HFFc6 (cell line): Measurements from ENCODE around the gene RAD9A. TPM values are rescaled to one million over a fixed set of nuclear protein-coding genes. Genes with fewer than 3 reads are reported as not detected.
A peak's percentile ranks its signal among the peaks of the same experiment; 100 is the strongest.
"Not testable (repeated sequence)": the region's sequence is repeated elsewhere in the genome, so short reads cannot be mapped to it uniquely, and the experiment has no call there.

ENCODE experiments used
- DNase-seq: peaks from one replicate; pipeline ENCODE4 v3.0.0-alpha.2; 2018
- H3K27ac Mint-ChIP-seq: 2 replicates; pipeline ENCODE4 v1.8.0; 2020; ENCODE audit warnings: mild to moderate bottlenecking, mixed read lengths
- H3K27me3 Mint-ChIP-seq: 2 replicates; pipeline ENCODE4 v1.8.0; 2021; ENCODE audit warnings: mild to moderate bottlenecking, moderate library complexity, mixed read lengths; ENCODE audit not compliant: insufficient read depth
- H3K36me3 Mint-ChIP-seq: 2 replicates; pipeline ENCODE4 v1.8.0; 2021; ENCODE audit warnings: low read depth, mixed read lengths
- H3K4me1 Mint-ChIP-seq: 2 replicates; pipeline ENCODE4 v1.8.0; 2020; ENCODE audit warnings: low read depth, mixed read lengths
- H3K4me3 Mint-ChIP-seq: 2 replicates; pipeline ENCODE4 v1.8.0; 2020; ENCODE audit warnings: mild to moderate bottlenecking, moderate library complexity, mixed read lengths
- H3K9me3 Mint-ChIP-seq: 2 replicates; pipeline ENCODE4 v1.8.0; 2020; ENCODE audit warnings: mild to moderate bottlenecking, mixed read lengths
- total RNA-seq, 6 experiments: library from RNA; stranded (reverse); fragmentation: NEBNext Ultra II Directional; extraction: Animal tissue kit (Norgen Biotek cat#: 25700); gene quantifications; 2 replicates in 1 of 6; 3 replicates in 5 of 6; pipeline ENCODE4 v1.2.3, GENCODE V29; 2021
- TF ChIP-seq, protein P1 (sequence below): fragments of 200-600 bp; sonication (generic); IDR thresholded peaks from 2 replicates; pipeline ENCODE4 v1.5.0; 2021; ENCODE audit warnings: antibody characterized with exemption, mild to moderate bottlenecking

Gene RAD9A
- total RNA-seq, 6 experiments from 2014 or later = 7.6 to 10.3 (median 8.8) TPM

DNA sequence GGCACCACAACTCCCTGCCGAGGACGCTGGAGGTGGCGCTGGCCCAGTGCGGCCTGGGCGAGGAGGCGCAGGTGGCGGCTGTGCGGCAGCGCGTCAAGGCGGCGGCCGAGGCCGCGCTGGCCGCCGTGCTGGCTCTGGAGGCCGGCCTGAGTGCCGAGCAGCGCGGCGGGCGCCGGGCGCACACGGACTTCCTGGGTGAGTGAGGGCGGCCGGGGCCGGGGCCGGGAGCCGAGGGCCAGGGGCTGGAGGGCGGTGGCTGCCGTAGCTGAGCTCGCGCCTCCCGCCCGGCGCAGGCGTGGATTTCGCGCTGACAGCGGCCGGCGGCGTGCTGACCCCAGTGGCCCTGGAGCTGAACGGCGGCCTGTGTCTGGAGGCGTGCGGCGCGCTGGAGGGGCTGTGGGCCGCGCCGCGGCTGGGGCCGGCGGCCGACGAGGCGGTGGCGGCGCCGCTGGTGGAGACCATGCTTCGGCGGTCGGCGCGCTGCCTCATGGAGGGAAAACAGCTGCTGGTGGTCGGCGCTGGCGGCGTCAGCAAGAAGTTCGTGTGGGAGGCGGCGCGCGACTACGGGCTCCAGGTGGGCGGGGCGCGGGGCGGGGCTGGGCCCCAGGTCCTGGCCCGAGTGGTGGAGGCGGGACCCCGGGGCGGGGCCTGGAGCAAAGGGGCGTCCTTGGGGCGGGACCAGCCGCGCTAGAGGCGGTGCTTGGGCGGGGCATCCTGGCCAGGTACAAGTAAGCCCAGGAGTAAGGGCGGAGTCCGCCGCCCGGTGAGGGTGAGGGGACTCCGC is 29.1 kb downstream of the RAD9A start:
- H3K36me3 Mint-ChIP-seq = no peaks in the 10 kb centered on the region
- DNase-seq = peak; percentile 79
- TF ChIP-seq, protein P1, sequence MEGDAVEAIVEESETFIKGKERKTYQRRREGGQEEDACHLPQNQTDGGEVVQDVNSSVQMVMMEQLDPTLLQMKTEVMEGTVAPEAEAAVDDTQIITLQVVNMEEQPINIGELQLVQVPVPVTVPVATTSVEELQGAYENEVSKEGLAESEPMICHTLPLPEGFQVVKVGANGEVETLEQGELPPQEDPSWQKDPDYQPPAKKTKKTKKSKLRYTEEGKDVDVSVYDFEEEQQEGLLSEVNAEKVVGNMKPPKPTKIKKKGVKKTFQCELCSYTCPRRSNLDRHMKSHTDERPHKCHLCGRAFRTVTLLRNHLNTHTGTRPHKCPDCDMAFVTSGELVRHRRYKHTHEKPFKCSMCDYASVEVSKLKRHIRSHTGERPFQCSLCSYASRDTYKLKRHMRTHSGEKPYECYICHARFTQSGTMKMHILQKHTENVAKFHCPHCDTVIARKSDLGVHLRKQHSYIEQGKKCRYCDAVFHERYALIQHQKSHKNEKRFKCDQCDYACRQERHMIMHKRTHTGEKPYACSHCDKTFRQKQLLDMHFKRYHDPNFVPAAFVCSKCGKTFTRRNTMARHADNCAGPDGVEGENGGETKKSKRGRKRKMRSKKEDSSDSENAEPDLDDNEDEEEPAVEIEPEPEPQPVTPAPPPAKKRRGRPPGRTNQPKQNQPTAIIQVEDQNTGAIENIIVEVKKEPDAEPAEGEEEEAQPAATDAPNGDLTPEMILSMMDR = no peak
- H3K27ac Mint-ChIP-seq = no peak overlapping the region
- H3K27me3 Mint-ChIP-seq = no peaks in the 10 kb centered on the region; the same call in none of the 2 replicates
- peak overlapping the region; percentile 59 for H3K4me3 Mint-ChIP-seq
- H3K4me1 Mint-ChIP-seq = no peaks in the 10 kb centered on the region
- no peaks in the 10 kb centered on the region for H3K9me3 Mint-ChIP-seq

DNA sequence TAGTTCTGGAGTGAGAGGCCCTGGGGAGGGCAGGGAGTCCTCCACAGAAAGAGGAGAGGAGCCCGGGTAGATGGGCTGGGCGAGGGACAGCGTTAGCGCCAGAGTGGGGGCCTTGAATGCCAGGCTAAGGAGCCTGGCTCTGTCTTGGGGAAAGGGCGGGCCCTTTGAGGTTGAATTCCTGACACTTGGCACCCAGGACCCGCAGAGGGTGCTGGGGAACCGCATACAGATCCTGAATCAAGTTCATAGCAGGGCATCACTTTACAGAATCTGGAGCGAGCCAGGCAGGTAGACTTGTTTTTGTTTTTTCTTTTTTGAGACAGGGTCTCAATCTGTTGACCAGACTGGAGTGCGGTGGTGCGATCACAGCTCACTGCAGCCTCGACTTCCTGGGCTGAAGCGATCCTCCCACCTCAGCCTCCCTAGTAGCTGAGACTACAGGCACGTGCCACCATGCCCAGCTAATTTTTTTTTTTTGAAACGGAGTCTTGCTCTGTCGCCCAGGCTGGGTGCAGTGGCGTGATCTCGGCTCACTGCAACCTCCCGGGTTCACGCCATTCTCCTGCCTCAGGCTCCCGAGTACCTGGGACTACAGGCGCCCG is 29.7 kb downstream of the RAD9A start:
- no peak overlapping the region for H3K27ac Mint-ChIP-seq
- H3K27me3 Mint-ChIP-seq = no peaks in the 10 kb centered on the region; the same call in none of the 2 replicates

DNA sequence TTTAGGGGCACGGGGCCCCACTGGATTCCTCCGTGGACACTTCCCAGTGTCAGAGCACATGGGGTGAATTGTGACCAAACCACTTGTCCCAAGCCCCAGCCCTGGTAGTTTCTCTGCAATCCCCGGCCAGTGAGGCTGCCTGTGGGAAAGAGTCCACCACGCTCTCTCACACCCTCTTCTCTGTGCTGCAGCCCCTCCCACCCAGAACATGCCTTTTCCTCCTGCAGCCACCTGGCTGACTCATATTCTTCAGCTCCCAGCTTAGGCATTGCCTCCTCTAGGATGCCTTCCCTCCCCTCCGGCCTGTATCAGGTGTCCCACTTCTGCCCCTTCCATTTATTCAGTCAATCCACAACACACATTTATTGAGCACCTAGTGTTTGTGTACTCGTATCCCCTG is 31.1 kb downstream of the RAD9A start:
- no peak overlapping the region for H3K27ac Mint-ChIP-seq
- H3K36me3 Mint-ChIP-seq = no peaks in the 10 kb centered on the region
- TF ChIP-seq, protein P1 = no peak
- no peak overlapping the region for H3K4me3 Mint-ChIP-seq
- peaks cover 3% of the 10 kb centered on the region; the same call in 1 of the 2 replicates for H3K4me1 Mint-ChIP-seq
- no peaks in the 10 kb centered on the region for H3K9me3 Mint-ChIP-seq
- H3K27me3 Mint-ChIP-seq = no peaks in the 10 kb centered on the region; the same call in none of the 2 replicates
- DNase-seq = no peak

More for the DNA sequence above, 29.7 kb downstream of the RAD9A start:
- Mint-ChIP-seq H3K4me3 (peak overlapping the region; percentile 59), H3K9me3 (no peaks in the 10 kb centered on the region), H3K4me1 (no peaks in the 10 kb centered on the region), H3K36me3 (no peaks in the 10 kb centered on the region)
- TF ChIP-seq, protein P1 = no peak
- DNase-seq = no peak

DNA sequence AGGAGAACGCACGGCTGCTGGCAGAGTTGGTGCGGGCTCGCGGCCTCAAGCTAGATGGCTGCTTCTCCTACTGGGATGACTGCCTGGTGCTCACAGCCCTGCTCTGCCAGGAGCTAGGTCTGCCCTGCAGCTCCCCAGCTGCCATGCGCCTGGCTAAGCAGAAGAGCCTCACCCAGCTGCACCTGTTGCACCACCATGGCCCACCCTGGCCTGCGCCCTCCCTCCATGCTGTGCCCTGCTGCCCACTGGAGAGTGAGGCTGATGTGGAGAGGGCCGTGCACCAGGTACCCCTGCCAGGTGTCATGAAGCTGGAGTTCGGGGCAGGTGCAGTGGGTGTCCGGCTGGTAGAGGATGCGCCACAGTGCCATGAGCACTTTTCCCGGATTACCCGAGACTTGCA is 31.7 kb downstream of the RAD9A start:
- H3K36me3 Mint-ChIP-seq = no peaks in the 10 kb centered on the region
- H3K4me1 Mint-ChIP-seq = peaks cover 6% of the 10 kb centered on the region; the same call in 1 of the 2 replicates
- no peak for DNase-seq
- no peaks in the 10 kb centered on the region for H3K9me3 Mint-ChIP-seq
- no peaks in the 10 kb centered on the region; the same call in none of the 2 replicates for H3K27me3 Mint-ChIP-seq
- no peak overlapping the region for H3K4me3 Mint-ChIP-seq
- no peak overlapping the region for H3K27ac Mint-ChIP-seq
- TF ChIP-seq, protein P1 = no peak

DNA sequence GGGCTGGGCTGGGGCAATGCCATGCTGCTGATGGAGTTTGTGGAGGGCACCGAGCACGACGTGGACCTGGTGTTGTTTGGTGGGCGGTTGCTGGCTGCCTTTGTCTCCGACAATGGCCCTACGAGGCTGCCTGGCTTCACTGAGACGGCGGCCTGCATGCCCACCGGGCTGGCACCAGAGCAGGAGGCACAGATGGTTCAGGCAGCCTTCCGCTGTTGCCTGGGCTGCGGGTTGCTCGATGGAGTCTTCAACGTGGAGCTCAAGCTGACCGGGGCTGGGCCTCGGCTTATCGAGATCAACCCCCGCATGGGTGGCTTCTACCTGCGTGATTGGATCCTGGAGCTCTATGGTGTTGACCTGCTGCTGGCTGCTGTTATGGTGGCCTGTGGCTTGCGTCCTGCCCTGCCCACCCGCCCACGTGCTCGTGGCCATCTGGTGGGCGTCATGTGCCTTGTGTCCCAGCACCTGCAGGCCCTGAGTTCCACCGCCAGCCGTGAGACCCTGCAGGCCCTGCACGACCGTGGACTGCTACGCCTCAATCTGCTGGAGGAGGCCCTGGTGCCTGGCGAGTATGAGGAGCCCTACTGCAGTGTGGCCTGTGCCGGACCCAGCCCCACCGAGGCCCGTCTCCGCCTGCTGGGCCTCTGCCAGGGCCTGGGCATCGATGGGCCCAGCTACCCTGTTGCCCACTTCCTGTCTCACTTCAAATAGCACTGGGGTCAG is 32.3 kb downstream of the RAD9A start:
- Mint-ChIP-seq H3K4me3 (no peak overlapping the region), H3K27ac (no peak overlapping the region), H3K27me3 (no peaks in the 10 kb centered on the region; the same call in none of the 2 replicates), H3K36me3 (no peaks in the 10 kb centered on the region), H3K9me3 (no peaks in the 10 kb centered on the region), H3K4me1 (peaks cover 6% of the 10 kb centered on the region; the same call in 1 of the 2 replicates)
- no peak for DNase-seq
- TF ChIP-seq, protein P1 = no peak

DNA sequence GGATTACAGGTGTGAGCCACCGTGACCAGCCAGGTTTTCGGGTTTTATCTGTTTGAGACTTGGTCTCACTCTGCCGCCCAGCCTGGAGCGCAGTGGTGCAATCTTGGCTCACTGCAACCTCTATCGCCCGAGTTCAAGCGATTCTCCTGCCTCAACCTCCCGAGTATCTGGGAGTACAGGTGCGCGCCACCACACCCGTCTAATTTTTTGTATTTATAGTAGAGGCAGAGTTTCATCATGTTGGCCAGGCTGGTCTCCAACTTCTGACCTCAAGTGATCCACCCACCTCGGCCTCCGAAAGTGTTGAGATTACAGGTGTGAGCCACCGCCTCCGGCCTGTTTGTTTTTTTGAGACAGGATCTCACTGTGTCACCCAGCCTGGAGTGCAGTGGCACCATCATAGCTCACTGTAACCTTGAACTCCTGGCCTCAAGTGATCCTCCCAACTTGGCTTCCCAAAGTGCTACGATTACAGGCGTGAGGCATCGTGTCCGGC is 35.6 kb downstream of the RAD9A start:
- H3K27ac Mint-ChIP-seq, H3K36me3 Mint-ChIP-seq, H3K4me1 Mint-ChIP-seq, DNase-seq, H3K9me3 Mint-ChIP-seq, H3K27me3 Mint-ChIP-seq: not testable (repeated sequence)
- H3K4me3 Mint-ChIP-seq = peak overlapping the region; percentile 96
